ENCODE data around the gene KCTD16.

Gene KCTD16

DNA sequence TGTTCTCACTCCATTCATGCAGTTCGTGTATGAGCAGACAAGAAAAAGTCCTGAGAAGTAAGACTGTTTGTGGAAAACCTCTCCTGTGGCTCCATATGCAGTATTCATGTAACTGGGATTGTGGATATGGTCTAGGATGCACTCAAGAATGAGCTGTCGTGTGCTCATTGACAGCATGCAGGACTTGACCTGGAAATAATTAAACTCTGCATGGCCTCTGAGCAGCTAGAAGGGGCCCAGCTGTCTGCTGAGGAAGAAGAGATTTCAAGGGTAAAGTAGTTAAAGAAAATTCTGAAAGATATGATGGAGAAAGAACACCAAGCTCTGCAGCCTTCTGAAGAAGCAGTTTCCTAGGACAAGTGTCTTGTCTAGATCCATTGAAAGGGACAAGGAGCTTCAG is 89.4 kb downstream of the KCTD16 start:
- H3K27ac Mint-ChIP-seq: no peak overlapping the region
- no peak overlapping the region for H3K4me3 Mint-ChIP-seq
- no peaks in the 10 kb centered on the region for H3K27me3 Mint-ChIP-seq
- intact Hi-C loops (cut with micrococcal nuclease): no loop called here
- no peaks in the 10 kb centered on the region for H3K4me1 Mint-ChIP-seq (ENCODE audit: low read depth)
- no peaks in the 10 kb centered on the region for H3K36me3 Mint-ChIP-seq (ENCODE audit: low read depth)
- H3K9me3 Mint-ChIP-seq: no peaks in the 10 kb centered on the region

- H3K4me1 Mint-ChIP-seq (ENCODE audit: low read depth): no peaks in the 10 kb centered on the region
- peaks cover 14% of the 10 kb centered on the region for H3K9me3 Mint-ChIP-seq
- no peak overlapping the region for H3K4me3 Mint-ChIP-seq
- no peaks in the 10 kb centered on the region for H3K27me3 Mint-ChIP-seq
- no peak overlapping the region for H3K27ac Mint-ChIP-seq
- intact Hi-C loops (cut with micrococcal nuclease): no loop called here
- no peaks in the 10 kb centered on the region for H3K36me3 Mint-ChIP-seq (ENCODE audit: low read depth)
Observed at GRCh38 chr5:144265643-144266247, 95.1 kb downstream of the KCTD16 start.

DNA sequence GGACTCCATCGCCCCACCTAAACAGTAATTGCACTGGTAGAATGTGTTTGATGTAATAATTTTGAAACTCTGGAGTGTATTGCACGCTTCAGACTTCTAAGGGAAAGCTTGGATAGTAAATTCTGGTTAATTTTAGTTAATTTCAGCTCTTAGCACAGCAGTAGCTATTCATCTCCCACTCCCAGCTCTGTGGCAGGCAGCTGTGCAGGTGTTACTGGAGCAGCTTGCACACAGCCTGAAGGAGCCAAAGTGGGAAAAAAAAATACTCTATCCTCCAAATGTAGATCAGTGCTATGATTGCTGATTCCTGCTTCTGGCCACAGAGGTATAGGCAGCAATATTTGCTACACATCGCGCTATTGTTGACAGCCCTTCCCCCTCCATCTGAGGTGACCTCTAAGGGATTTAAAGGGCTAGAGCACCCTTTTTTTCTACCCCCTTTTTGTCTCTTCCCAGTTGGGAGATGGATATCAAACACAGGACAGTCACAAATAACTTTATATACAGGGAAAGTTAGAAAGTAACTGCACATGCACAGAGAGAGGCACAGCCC is 97.4 kb downstream of the KCTD16 start:
- no peak overlapping the region for H3K4me3 Mint-ChIP-seq
- H3K36me3 Mint-ChIP-seq (ENCODE audit: low read depth): no peaks in the 10 kb centered on the region
- peaks cover 14% of the 10 kb centered on the region for H3K9me3 Mint-ChIP-seq
- no peak overlapping the region for H3K27ac Mint-ChIP-seq
- intact Hi-C loops (cut with micrococcal nuclease): no loop called here
- H3K27me3 Mint-ChIP-seq: no peaks in the 10 kb centered on the region
- no peaks in the 10 kb centered on the region for H3K4me1 Mint-ChIP-seq (ENCODE audit: low read depth)

DNA sequence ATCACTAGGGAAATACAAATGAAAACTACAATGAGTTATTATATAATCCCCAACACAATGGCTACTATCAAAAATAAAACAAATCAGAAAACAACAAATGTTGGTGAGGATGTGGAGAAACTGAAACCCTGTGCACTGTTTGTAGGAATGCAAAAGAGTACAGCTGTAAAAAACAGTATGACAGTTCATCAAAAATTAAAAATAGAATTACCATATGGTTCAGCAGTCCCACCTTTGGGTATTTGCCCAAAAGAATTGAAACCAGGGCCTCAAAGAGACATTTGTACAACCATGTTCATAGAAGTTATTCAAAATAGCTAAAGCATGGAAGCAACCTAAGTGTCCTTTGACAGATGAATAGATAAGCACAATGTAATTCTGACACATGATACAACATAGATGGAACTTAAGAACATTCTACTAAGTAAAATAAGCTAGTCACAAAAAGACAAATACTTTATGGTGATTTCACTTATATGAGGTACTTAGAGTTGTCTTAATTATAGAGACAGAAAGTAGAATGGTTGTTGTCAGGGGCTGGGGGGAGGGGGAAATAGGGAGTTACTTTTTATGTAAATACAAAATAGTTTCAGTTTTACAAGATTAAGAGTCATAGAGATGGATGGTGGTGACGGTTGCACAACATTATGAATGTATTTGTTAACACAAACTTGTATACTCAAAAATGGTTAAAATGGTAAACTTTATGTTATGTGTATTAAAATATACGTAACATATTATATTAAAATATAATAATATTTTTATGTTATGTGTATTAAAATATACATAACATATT is 102.8 kb downstream of the KCTD16 start:
- intact Hi-C loops (cut with micrococcal nuclease): no loop called here
- Mint-ChIP-seq H3K9me3 (peaks cover 10% of the 10 kb centered on the region), H3K27ac (no peak overlapping the region), H3K4me1 (ENCODE audit: low read depth) (no peaks in the 10 kb centered on the region), H3K27me3 (no peaks in the 10 kb centered on the region), H3K4me3 (no peak overlapping the region), H3K36me3 (ENCODE audit: low read depth) (no peaks in the 10 kb centered on the region)

GRCh38 chr5:144275329-144275728 is 104.7 kb downstream of the KCTD16 start:
- Mint-ChIP-seq H3K27ac (no peak overlapping the region), H3K4me1 (ENCODE audit: low read depth) (no peaks in the 10 kb centered on the region), H3K4me3 (no peak overlapping the region), H3K9me3 (no peaks in the 10 kb centered on the region), H3K36me3 (ENCODE audit: low read depth) (no peaks in the 10 kb centered on the region), H3K27me3 (no peaks in the 10 kb centered on the region)
- intact Hi-C loops (cut with micrococcal nuclease): no loop called here

- Mint-ChIP-seq H3K36me3 (ENCODE audit: low read depth) (no peaks in the 10 kb centered on the region), H3K27ac (no peak overlapping the region), H3K4me1 (ENCODE audit: low read depth) (no peaks in the 10 kb centered on the region), H3K9me3 (no peaks in the 10 kb centered on the region), H3K4me3 (no peak overlapping the region), H3K27me3 (no peaks in the 10 kb centered on the region)
- intact Hi-C loops (cut with micrococcal nuclease): no loop called here
Observed at GRCh38 chr5:144276034-144276822, 105.6 kb downstream of the KCTD16 start.

DNA sequence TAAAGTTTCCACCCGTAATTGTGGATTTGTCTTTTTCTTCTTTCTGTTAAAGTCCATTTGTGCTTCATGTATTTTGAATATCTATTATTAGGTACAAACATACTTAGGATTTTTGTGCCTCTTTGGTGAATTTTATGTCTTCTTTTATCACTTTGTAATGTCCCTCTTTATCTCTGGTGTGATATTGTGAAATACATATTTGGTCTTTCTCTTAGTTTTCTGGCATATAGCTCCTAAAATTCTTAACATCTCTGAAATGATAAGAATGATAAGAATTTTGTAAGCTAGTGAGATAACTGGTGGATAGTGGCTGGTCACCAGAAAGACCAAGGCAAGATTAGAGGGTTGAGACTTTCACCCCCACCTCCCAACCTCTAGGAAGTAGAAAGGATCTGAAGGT is 111.1 kb downstream of the KCTD16 start:
- Mint-ChIP-seq H3K9me3 (no peaks in the 10 kb centered on the region), H3K27ac (no peak overlapping the region), H3K36me3 (ENCODE audit: low read depth) (no peaks in the 10 kb centered on the region), H3K4me1 (ENCODE audit: low read depth) (no peaks in the 10 kb centered on the region), H3K4me3 (no peak overlapping the region), H3K27me3 (no peaks in the 10 kb centered on the region)
- intact Hi-C loops (cut with micrococcal nuclease): no loop called here

GRCh38 chr5:144284036-144284435 is 113.4 kb downstream of the KCTD16 start:
- Mint-ChIP-seq H3K4me3 (no peak overlapping the region), H3K27me3 (no peaks in the 10 kb centered on the region), H3K27ac (no peak overlapping the region), H3K9me3 (no peaks in the 10 kb centered on the region), H3K4me1 (ENCODE audit: low read depth) (no peaks in the 10 kb centered on the region), H3K36me3 (ENCODE audit: low read depth) (no peaks in the 10 kb centered on the region)
- intact Hi-C loops (cut with micrococcal nuclease): no loop called here

GRCh38 chr5:144284931-144285502 is 114.3 kb downstream of the KCTD16 start:
- H3K36me3 Mint-ChIP-seq (ENCODE audit: low read depth): no peaks in the 10 kb centered on the region
- no peak overlapping the region for H3K4me3 Mint-ChIP-seq
- no peaks in the 10 kb centered on the region for H3K27me3 Mint-ChIP-seq
- no peaks in the 10 kb centered on the region for H3K4me1 Mint-ChIP-seq (ENCODE audit: low read depth)
- H3K27ac Mint-ChIP-seq: no peak overlapping the region
- intact Hi-C loops (cut with micrococcal nuclease): no loop called here
- no peaks in the 10 kb centered on the region for H3K9me3 Mint-ChIP-seq

DNA sequence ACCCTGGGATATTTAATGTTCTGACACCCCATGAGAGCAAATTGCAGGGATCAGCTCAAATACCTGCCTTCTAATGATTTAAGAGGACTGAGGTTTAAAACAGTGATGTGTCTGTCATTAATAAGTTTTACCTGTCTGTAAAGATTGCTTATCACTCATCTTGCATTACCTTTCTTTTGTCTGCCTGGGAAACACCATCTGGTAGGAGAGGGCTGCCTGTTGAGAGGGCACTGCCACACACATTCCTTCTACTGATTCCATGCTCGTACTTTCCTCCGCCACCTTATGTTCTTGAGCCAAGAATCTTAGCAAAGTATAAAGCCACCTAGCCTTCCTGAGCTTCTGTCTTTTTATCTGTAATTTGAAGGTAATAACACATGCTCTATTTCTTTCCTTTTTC is 118.6 kb downstream of the KCTD16 start:
- intact Hi-C loops (cut with micrococcal nuclease): no loop called here
- no peaks in the 10 kb centered on the region for H3K9me3 Mint-ChIP-seq
- no peaks in the 10 kb centered on the region for H3K4me1 Mint-ChIP-seq (ENCODE audit: low read depth)
- H3K4me3 Mint-ChIP-seq: no peak overlapping the region
- no peaks in the 10 kb centered on the region for H3K27me3 Mint-ChIP-seq
- no peak overlapping the region for H3K27ac Mint-ChIP-seq
- H3K36me3 Mint-ChIP-seq (ENCODE audit: low read depth): no peaks in the 10 kb centered on the region

DNA sequence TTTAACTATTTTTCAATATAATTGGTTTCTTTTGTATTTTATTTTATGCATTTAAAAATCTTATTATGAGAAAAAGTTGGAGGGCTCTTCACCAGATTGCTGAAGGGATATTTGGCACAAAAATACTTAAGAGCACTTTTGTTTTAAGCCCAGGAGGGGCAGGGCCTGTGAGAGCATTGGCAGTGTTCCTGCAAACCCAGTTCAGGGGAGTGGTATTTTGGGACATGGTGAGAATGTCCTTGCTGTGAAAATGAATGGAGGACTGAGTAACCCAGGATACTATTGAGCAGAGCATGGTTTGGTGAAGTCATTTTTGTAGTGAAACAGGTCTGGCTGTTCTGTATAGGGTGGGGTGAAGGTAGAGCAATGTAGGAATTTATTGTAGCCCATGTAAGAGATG is 121.4 kb downstream of the KCTD16 start:
- Mint-ChIP-seq H3K27ac (no peak overlapping the region), H3K36me3 (ENCODE audit: low read depth) (no peaks in the 10 kb centered on the region), H3K4me3 (no peak overlapping the region), H3K27me3 (no peaks in the 10 kb centered on the region), H3K4me1 (ENCODE audit: low read depth) (no peaks in the 10 kb centered on the region), H3K9me3 (no peaks in the 10 kb centered on the region)
- intact Hi-C loops (cut with micrococcal nuclease): no loop called here

DNA sequence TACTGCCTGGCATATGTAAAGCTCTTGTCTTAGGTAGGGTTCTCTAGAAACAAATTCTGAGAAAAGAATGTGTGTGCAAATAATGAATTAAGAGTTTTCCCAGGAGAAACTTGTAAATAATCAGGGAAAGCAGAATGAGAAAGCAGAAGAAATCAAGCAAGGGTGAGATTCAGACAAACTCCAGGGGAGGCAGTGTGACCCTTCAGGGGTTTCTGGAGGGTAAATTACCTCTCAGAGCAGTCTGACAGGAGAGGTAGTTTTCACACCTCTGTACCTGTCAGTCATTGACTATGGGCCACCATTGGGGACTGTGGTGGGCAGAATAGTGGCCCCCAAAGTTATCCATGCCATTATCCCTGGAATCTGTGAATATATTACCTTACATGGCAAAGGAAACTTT is 124.6 kb downstream of the KCTD16 start:
- Mint-ChIP-seq H3K27me3 (no peaks in the 10 kb centered on the region), H3K36me3 (ENCODE audit: low read depth) (no peaks in the 10 kb centered on the region), H3K9me3 (peaks cover 10% of the 10 kb centered on the region), H3K4me1 (ENCODE audit: low read depth) (no peaks in the 10 kb centered on the region), H3K27ac (no peak overlapping the region), H3K4me3 (no peak overlapping the region)
- intact Hi-C loops (cut with micrococcal nuclease): no loop called here

DNA sequence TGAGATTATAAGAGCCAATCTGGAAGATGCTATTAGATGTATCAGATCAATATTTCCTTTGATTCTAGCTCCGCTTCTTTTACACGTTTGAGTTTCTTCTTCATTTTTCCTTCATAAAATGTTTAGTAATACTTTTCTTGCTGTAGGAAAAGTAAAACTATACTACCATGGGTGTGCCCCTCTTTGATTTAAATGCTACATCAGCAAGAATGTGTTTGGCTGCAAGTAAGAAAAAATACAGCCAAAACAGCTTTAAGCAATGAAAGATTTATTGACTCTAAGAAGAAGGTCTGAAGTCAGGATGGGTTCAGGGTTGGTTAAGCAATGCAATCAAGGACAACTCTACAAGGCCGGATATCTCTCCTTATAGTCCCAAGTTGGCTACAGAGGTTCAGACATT is 126.4 kb downstream of the KCTD16 start:
- Mint-ChIP-seq H3K27me3 (no peaks in the 10 kb centered on the region), H3K4me3 (no peak overlapping the region), H3K9me3 (peaks cover 10% of the 10 kb centered on the region), H3K27ac (no peak overlapping the region), H3K4me1 (ENCODE audit: low read depth) (no peaks in the 10 kb centered on the region), H3K36me3 (ENCODE audit: low read depth) (no peaks in the 10 kb centered on the region)
- intact Hi-C loops (cut with micrococcal nuclease): no loop called here

GRCh38 chr5:144298658-144299057 is 128.0 kb downstream of the KCTD16 start:
- no peak overlapping the region for H3K4me3 Mint-ChIP-seq
- H3K4me1 Mint-ChIP-seq (ENCODE audit: low read depth): no peaks in the 10 kb centered on the region
- no peaks in the 10 kb centered on the region for H3K27me3 Mint-ChIP-seq
- intact Hi-C loops (cut with micrococcal nuclease): no loop called here
- no peaks in the 10 kb centered on the region for H3K36me3 Mint-ChIP-seq (ENCODE audit: low read depth)
- H3K27ac Mint-ChIP-seq: no peak overlapping the region
- peaks cover 10% of the 10 kb centered on the region for H3K9me3 Mint-ChIP-seq
